ENCODE measurements around the gene ASAP2.

DNA sequence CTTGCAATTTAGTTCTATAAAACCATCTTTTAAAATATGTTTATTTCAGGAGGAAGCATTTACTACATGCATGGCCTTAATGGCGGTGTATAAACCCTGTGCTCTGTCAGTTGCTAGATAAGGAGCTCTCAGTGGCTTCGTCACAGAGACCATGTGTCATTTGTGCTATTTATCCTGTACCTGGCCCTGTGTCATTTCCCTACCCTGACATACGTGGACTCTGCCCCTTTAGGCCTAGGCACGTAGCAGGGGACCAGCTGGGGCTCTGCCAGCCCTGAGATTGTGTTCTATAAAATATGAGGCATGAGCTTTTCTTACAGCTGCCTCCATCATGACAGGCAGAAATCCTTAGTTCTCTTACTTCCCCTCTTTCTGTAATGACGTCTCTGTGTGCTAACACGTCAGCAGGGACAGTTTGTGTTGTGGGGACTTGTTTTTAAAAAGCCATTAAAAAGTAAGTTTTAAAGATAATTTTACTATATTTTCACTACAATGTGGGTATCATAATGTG is 128.8 kb downstream of the ASAP2 start:
- TF ChIP-seq, protein P1, sequence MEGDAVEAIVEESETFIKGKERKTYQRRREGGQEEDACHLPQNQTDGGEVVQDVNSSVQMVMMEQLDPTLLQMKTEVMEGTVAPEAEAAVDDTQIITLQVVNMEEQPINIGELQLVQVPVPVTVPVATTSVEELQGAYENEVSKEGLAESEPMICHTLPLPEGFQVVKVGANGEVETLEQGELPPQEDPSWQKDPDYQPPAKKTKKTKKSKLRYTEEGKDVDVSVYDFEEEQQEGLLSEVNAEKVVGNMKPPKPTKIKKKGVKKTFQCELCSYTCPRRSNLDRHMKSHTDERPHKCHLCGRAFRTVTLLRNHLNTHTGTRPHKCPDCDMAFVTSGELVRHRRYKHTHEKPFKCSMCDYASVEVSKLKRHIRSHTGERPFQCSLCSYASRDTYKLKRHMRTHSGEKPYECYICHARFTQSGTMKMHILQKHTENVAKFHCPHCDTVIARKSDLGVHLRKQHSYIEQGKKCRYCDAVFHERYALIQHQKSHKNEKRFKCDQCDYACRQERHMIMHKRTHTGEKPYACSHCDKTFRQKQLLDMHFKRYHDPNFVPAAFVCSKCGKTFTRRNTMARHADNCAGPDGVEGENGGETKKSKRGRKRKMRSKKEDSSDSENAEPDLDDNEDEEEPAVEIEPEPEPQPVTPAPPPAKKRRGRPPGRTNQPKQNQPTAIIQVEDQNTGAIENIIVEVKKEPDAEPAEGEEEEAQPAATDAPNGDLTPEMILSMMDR (conservative IDR thresholded peaks at IDR 0.05; ENCODE audit: low read depth, low read length) = no peak
- TF ChIP-seq EZH2 (IDR thresholded peaks at IDR 0.05; ENCODE audit: low read length, unreplicated experiment) = no peak
- TF ChIP-seq EZH2phosphoT487 (IDR thresholded peaks at IDR 0.05; ENCODE audit: borderline replicate concordance, low read length) = no peak
